Measurements from ENCODE around the gene PLIN4.
A peak's percentile ranks its signal among the peaks of the same experiment; 100 is the strongest.

The PLIN4 gene, protein sequence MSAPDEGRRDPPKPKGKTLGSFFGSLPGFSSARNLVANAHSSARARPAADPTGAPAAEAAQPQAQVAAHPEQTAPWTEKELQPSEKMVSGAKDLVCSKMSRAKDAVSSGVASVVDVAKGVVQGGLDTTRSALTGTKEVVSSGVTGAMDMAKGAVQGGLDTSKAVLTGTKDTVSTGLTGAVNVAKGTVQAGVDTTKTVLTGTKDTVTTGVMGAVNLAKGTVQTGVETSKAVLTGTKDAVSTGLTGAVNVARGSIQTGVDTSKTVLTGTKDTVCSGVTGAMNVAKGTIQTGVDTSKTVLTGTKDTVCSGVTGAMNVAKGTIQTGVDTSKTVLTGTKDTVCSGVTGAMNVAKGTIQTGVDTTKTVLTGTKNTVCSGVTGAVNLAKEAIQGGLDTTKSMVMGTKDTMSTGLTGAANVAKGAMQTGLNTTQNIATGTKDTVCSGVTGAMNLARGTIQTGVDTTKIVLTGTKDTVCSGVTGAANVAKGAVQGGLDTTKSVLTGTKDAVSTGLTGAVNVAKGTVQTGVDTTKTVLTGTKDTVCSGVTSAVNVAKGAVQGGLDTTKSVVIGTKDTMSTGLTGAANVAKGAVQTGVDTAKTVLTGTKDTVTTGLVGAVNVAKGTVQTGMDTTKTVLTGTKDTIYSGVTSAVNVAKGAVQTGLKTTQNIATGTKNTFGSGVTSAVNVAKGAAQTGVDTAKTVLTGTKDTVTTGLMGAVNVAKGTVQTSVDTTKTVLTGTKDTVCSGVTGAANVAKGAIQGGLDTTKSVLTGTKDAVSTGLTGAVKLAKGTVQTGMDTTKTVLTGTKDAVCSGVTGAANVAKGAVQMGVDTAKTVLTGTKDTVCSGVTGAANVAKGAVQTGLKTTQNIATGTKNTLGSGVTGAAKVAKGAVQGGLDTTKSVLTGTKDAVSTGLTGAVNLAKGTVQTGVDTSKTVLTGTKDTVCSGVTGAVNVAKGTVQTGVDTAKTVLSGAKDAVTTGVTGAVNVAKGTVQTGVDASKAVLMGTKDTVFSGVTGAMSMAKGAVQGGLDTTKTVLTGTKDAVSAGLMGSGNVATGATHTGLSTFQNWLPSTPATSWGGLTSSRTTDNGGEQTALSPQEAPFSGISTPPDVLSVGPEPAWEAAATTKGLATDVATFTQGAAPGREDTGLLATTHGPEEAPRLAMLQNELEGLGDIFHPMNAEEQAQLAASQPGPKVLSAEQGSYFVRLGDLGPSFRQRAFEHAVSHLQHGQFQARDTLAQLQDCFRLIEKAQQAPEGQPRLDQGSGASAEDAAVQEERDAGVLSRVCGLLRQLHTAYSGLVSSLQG (N-terminal part only)

DNA sequence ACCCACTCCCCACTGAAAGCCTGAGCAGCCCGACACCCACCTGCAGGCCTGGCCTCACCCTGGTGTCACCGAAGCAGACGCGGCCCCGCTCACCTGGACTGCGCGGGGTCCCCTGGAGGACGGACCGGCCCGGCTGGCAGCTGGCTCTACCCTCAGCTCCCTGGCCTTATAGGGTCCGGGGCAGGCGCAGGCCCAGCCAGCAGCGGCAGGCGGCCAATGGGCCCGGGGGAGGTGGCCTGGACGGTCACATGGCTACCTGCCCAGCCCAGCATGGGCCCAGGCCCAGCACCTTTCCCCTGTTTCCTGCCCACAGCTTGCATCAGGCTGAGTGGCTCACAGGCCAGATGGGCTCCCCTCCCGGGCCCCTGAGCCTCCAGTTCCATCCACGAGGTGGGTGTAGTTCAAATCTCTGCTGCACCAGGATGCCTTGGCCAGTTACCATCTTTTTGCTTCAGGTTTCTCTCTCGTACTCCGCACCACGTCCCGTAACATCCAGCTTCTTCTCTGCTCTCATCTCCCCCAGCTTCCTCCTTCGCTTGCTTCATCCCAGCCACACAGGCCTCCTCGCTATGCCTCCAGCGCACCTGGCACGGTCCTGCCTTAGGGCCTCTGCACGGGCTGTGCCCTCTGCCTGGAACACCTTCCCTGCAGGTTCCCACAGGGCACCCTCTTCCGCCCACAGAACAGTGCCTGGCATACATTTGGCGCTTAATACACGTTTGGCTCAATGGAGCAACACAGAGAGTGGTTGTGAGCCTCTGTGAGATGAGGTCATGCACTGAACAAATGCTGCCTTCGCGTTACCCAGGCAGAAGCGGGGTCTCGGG lies at the start of gene PLIN4:
Gene PLIN4 (minus strand): TSS at position 142 of the 827 bp plus-strand sequence. CDS start 214 bp downstream, outside the sequence.
- no peak for DNase-seq

DNA sequence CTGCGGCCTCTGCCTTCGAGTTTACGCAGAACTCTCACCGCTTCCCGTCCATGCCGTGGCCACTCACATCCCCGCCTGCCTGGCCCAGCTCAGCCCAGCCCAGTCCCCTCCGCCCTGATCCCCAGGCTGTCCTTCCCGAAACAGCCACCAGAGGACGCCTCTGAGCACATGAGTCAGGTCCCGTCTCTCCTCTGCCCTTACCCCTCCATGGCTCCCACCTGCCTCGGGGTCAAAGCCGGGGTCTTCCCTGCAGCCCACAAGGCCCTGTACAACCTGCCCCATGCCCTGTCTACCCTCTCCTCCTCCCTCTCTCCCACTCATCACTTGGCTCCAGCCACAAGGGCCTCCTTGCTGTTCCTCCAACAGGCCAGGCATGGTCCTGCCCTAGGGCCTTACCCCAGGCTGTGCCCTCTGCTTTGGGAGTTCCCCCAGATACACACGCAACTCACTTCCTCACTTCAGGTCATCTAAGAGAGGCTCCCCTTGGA lies 49.3 kb upstream of the PLIN4 start:
- DNase-seq = peak; percentile 34

DNA sequence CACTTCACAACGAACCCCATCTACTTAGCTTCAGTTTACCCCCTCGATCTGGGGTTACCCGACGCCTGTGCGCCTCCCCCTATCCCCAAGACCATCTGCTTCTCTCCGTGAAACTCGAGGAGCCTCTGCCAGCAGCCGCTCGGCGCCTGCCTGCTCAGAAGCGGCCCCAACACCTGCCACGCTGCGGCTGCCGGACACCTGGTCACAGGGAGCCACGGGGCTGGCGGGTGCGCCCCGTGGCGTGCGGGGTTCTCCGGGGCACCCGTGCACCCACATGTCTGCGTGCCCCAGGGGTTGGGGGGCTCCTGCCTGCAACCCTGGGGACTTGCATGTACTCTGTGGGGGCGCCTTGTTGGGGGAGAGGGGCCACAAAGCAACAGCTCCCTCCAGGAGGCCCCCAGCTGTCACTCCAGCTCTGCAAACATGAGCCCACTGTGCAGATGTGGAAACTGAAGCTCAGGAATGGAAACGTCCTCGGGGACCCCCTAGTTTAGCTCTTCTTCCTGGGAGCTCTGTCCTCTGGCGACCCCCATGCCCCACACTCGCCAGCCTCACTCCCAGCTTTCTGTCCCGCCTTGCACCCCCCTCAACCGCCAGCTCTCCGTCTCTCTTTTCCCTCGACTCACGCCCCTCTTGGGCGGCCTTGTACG lies 48.2 kb upstream of the PLIN4 start:
- no peak for DNase-seq

DNA sequence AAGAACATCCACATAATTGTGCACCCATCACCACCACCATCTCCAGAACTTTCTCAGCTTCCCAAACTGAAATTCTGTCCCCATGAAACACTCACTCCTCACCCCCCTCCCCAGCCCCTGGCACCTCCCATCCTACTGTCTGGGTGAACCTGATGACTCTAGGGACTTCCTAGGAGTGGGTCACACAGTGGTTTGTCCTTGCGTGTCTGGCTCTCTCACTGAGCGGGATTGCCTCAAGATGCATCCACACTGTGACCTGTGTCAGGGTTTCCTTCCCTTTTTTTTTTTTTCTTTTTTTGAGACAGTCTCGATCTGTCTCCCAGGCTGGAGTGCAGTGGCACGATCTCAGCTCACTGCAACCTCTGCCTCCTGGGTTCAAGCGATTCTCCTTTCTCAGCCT lies 45.3 kb upstream of the PLIN4 start:
- DNase-seq = peak; percentile 8

DNA sequence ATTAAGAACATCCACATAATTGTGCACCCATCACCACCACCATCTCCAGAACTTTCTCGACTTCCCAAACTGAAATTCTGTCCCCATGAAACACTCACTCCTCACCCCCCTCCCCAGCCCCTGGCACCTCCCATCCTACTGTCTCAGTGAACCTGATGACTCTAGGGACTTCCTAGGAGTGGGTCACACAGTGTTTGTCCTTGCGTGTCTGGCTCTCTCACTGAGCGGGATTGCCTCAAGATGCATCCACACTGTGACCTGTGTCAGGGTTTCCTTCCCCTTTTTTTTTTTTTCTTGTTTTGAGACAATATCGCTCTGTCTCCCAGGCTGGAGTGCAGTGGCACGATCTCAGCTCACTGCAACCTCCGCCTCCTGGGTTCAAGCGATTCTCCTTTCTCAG lies 43.8 kb upstream of the PLIN4 start:
- peak; percentile 6 for DNase-seq

DNA sequence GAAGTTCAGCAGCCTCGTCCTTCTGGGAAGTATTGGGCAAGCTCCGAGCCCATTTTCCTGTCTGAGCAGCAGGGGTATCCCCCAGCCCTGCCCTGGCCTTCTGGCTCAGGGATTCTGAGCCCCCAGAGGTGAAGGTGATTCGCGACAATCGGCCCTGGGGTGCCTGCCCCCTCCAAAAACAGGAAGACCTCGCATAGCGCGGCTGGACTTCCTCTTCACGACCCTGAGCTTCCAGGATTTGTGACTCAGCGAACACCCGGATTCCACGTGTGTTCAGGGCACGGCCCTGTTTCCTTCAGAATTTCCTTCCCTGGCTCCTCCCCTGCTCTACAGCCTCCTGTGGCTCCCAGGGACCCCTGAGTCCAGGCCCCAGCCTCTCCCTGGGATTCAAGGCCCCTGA lies 41.3 kb upstream of the PLIN4 start, which contains the start of gene SEMA6B:
Gene SEMA6B (minus strand): TSS at position 116 of the 400 bp plus-strand sequence. CDS start 1,227 bp downstream, outside the sequence.
- no peak for DNase-seq

DNA sequence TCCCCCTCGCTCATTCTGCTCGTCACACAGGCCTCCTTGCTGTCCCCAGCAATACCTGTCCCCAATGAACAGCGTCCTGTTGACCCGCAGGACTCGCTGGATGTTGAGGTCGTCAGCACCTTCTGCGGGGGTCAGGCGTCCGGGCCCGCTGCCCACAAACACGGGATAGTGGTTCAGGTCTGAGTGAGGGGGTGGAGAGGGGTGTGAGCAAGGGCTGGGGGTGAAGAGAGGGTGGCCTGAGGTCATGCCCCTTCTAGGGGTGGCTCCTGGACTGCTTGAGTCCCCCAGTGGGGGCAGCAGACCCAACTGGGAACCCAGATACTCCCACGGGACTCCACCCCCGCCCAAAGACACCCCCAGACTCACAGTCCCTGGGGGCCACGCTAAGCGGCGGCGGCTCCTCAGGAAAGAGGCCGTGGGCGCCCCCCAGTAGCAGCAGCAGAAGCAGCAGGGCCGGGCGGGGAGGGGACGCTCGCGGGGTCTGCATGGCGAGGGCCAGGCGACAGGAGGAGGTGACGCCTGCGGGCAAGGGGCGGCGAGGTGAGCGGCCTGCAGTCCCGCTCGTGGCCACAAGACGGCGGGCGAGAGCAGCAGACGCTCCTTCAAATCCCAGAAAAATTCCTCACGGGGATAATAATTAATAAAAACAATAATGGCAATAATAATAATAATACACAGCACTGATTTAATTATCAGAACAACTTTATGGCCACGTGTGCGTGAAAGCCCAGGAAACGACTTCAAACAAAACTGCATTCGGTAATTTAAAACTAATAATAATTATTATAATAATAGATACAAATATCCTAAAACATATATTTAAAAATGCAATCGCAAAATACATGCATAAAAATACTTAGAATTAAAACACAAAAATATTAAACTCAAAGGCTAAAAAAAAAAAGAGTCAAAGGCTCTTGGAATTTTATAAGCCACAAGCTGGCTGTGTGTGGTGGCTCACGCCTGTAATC lies 40.0 kb upstream of the PLIN4 start:
- no peak for DNase-seq

DNA sequence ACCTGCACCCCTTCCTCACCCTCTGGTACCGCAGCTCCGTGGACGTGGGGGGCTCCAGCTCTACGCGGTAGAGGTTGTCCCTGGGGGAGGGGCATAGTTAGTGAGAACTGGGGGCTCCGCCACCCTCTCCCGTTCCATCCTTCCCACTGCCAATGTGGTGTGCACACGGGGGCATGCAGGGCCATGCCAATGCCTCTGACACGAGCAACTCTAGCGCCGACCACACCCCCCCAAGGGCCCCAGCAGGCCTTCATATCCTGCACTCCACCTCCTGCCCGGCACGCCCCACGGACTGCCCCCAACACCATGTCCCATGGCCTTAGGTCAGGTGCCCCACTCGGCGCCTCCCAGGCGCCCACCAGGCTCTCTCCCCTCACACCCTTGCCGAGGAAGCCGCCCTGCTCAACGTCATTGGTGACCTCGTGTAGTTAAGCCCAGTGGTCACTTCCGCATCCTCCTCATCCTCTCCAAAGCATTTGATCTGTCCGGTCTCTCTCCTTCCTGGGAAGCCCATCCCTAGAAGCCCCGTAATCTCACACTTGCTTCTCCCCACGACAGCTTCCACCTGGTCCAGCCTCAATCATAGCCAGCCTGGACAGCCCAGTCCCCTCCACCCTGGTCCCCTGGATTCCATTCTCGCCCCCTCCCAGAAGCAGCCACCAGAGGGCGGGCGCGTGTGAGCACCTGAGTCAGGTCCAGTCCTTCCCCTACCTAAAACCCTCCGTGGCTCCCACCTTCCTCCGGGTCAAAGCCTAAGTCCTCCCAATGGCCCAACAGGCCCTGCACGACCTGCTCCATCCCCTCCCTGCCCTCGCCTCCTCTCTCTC lies 39.1 kb upstream of the PLIN4 start:
- DNase-seq = no peak

DNA sequence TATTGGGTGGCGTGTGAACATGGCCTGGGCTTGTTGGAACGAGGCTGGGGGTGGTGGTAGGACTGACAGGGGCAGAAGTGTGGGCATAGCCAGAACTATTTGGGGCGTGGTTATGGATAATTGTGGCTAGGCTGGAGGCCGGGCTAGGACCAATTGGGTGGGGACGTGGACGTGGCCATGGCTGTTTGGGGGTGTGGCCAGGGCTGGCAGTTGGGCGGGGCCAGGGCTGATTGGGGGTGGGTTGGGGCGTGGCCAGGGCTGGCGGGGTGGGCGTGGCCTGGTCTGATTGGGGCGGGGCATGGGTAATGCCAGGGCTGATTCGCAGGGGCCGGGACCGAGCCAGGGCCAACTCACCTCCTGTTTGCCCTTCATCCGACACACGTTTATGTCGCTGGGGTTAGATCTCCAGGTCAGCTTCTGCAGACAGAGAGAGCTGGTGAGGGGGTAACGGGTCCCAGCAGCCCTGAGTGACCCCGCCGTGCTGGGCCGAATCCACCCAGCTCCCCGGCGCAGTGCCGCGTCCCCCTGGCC lies 38.4 kb upstream of the PLIN4 start:
- no peak for DNase-seq

DNA sequence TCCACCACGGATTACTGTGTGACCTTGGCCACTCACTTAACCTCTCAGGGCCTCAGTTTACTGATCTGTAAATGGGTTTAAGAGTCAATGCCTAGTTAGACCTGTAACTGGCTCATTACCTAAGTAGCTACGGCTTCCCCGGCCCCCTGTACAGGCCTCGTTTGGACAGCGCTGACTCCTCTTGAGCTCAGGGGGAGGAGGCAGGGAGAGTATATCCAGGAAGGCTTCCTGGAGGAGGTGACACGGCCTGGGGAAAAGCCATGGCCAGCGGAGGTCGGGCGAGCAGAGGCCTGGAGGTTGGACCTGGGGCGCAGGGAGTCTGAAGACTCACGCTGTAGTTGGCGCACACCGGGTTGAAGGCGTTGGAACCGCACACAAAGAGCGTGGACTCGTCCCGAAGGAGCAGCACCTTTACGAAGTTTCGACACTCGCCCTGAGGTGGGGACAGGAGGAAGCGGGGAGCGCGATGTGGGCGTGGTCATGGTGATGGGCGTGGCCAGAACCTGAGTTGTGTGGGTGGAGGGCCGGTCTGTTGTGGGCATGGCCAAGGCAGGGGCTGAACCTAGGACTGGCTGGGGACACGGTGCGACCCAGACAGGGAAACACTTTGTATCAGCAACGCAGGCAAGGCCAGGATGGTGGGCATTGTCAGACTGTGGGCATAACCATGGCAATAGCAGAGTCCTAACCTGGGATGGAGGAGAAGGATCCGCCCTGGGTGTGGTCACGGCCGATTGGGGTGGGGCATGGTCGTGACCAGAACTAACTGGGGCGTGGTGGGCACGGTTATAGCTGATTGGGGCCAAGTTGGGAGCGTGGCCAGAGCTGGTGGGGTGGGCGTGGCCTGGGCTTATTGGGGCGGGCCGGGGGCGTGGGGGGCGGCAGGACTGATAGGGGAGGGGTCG lies 37.6 kb upstream of the PLIN4 start:
- no peak for DNase-seq

DNA sequence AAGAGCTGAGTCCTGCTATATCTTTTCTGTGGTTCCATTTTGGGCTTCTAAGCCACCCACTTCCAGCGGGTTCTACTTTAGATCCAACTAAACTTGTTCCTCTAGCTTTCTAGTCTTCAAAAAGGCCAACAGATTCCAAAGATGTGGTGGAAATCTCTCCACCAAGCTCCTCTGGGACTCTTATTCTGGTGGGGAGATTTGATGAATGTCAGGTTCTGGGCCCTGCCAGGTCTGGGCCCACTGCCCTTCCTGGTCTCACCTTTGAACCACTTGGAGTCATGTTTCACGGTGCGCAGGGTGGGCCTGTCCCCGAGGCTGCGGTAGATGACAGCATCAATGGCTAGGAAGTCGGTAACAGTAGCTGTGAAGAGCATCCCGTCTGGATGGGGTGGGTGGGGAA lies 36.4 kb upstream of the PLIN4 start:
- no peak for DNase-seq

DNA sequence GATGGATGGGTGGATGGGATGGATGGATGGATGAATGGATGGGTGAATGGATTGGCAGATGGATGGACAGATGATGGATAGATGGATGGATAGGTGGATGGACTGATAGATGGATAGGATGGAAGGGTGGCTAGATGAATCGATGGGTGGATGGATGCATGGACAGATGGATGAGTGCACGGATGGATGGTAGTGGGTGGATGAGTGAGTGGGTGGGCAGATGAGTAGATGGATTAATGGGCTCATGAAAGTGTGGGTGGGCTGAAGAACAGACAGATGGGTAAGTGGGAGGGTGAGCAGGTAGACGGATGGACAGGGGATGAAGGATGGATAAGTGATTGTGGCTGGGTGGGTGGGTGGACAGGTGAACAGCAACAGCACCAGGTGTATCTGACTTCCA lies 35.5 kb upstream of the PLIN4 start:
- DNase-seq = no peak

DNA sequence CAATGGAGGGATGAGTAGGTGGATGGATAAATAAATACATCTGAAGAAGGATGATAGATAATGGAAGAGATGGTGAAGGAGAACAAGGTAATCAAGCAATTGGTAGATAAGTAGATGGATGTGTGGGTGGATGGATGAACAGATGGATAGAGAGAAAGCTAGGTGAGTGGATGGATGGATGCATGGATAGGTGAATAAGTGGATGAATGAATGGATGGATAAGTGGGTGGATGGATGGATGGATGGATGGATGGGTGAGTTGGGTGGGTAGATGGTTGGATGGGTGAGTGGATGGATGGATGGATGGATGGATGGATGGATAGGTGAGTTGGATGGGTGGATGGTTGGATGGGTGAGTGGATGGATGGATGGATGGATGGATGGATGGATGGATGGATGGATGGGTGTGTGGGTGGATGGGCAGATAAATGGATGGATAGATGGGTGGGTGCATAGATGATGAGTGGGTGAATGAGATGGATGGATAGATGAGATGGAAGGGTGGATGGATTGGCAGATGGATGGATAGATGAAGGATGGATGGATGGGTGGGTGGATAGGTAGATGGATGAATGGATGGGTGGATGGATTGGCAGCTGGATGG lies 34.9 kb upstream of the PLIN4 start:
- DNase-seq = no peak

DNA sequence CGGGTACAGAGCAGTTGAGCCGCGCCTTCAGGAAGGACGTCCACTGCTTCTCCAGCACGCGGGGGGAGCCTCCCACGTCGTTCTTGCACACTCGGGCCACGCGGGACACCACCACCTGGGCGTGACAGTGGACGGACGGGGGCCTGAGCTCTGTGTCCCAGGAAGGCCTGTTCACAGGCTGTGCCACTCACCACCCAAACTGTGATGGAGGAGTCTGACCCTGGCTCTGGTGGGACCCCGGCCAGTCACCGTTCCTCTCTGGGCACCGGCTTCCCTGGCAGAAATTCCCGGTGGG lies 34.2 kb upstream of the PLIN4 start:
- DNase-seq = no peak

DNA sequence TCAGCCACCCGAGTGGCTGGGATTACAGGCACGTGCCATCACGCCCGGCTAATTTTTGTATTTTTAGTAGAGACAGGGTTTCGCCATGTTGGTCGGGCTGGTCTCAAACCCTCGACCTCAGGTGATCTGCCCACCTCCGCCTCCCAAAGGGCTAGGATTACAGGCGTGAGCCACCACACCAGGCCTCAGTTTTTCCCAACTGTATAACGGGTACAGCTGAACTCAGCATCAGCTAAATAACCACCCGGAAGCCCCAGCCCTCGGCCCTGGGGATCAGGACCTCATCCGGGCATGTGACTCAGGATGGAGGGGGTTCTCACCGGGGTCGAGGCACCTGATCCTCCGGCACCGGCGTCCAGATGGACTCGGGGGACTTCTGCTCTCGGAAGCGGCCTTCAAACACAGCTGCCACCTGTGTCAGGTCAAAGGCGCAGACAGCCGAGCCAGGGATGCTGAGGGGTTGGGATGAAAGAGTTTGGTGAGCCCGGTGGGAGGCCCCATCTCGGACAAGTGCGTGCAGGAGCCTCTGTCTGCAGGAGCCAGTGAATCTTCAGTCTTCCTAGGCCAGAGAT lies 32.3 kb upstream of the PLIN4 start:
- no peak for DNase-seq

DNA sequence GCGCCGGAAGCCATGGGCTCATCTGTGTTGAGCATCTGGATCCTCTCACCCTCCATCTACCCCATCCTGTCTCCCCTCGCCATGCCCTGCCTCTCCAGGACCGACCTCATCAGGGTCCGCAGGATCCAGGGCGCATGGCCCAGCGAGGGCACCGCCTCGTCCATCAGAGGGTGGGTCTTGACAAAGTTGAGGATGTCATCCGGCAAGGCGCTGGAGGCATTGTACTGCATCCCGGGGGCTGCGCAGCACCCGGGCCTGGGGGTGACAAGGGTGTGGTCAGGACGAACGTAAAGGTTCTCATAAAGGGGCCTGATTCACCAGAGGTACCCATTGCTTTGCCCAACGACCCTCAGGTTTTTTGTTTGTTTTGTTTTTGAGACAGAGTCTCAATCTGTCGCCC lies 31.7 kb upstream of the PLIN4 start:
- DNase-seq = no peak

DNA sequence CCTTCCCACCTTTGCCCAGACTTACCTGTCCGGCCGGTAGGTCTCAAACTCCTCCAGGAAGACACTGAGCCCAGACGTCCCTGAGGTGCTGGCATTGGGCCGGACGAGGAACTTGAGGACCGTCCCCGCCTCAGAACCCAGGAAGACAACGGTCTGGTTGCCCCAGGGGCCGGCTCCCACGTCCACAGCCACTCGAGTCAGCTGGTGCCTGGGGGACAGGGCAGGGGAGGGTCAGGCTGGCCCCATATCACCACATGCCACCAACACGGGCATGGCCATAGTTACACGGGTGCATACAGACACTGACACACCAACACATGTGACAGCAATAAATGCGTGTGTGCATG lies 29.9 kb upstream of the PLIN4 start:
- no peak for DNase-seq
